ENCODE data around the gene GABRP.
"Not testable (repeated sequence)": the region's sequence is repeated elsewhere in the genome, so short reads cannot be mapped to it uniquely, and the experiment has no call there.

The GABRP gene

GRCh38 chr5:170783498-170784247 is at the start of gene GABRP:
Gene GABRP, plus strand, starts transcription at chr5:170783725. Its CDS starts 4,891 bp downstream, at chr5:170788616.
- no peak for DNase-seq

- DNase-seq, result no peak
These were observed 46.6 kb upstream of the GABRP start for GRCh38 chr5:170736966-170737365.

GRCh38 chr5:170737591-170737990 is 45.9 kb upstream of the GABRP start:
- no peak for DNase-seq

GRCh38 chr5:170738840-170739239 is 44.7 kb upstream of the GABRP start:
- DNase-seq, result no peak

GRCh38 chr5:170739446-170739845 is 44.1 kb upstream of the GABRP start:
- DNase-seq, result no peak

GRCh38 chr5:170740551-170741205 is 42.8 kb upstream of the GABRP start:
- DNase-seq, result no peak

GRCh38 chr5:170741801-170742200 is 41.7 kb upstream of the GABRP start:
- no peak for DNase-seq

- DNase-seq, result no peak
These were observed 39.7 kb upstream of the GABRP start for GRCh38 chr5:170743876-170744212.

- DNase-seq, result peak; percentile 83
These were observed 37.9 kb upstream of the GABRP start for GRCh38 chr5:170745481-170746071.

- no peak for DNase-seq
These were observed 37.2 kb upstream of the GABRP start for GRCh38 chr5:170746075-170746960.

GRCh38 chr5:170746961-170747340 is 36.6 kb upstream of the GABRP start:
- no peak for DNase-seq

GRCh38 chr5:170747357-170747756 is 36.2 kb upstream of the GABRP start:
- no peak for DNase-seq

GRCh38 chr5:170747851-170748250 is 35.7 kb upstream of the GABRP start:
- peak; percentile 18 for DNase-seq

- DNase-seq, result no peak
These were observed 34.5 kb upstream of the GABRP start for GRCh38 chr5:170748951-170749471.

- no peak for DNase-seq
These were observed 33.6 kb upstream of the GABRP start for GRCh38 chr5:170749911-170750431.

- no peak for DNase-seq
These were observed 32.7 kb upstream of the GABRP start for GRCh38 chr5:170750791-170751190.

- no peak for DNase-seq
These were observed 31.9 kb upstream of the GABRP start for GRCh38 chr5:170751631-170752030.

- no peak for DNase-seq
These were observed 31.0 kb upstream of the GABRP start for GRCh38 chr5:170752257-170753215.

GRCh38 chr5:170753311-170753710 is 30.2 kb upstream of the GABRP start:
- no peak for DNase-seq

- DNase-seq, result not testable (repeated sequence)
These were observed 29.0 kb upstream of the GABRP start for GRCh38 chr5:170754508-170754907.

GRCh38 chr5:170755679-170756456 is 27.7 kb upstream of the GABRP start:
- DNase-seq, result no peak
